ENCODE measurements around the gene ZNF492.

DNA sequence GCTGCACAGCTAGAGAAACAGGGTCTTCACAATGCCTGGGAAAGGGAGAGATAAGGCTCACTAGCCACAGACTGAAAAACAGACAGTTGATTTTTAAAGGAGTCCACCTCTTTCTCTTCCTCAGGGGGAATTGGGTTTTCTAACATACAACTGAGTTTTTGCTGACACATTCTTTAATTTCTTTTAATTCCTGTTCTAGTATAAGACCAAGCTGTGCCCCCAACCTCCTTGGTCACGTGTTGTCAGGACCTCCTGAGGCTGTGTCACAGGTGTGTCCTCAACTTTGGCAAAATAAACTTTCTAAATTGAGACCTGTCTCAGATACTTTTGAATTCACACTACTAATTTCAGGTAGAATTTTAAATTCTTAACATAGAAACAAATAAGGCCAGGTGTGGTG is 12.1 kb upstream of the ZNF492 start:
- TF ChIP-seq TAF1 (IDR thresholded peaks at IDR 0.05; ENCODE audit: low read depth, low read length) = no peak
- no peak for TF ChIP-seq POLR2A (IDR thresholded peaks at IDR 0.05; ENCODE audit: low read depth, low read length)
- no peak for TF ChIP-seq POLR2AphosphoS5 (IDR thresholded peaks at IDR 0.05; ENCODE audit: low read depth, low read length)

Data from GM12891 (cell line).